SU-DHL-6 (cell line): Measurements from ENCODE around the gene ASTE1.

Experiments
- H2AFZ ChIP-seq: fragments of 200-600 bp; sonication (generic); 2 replicates; pipeline ENCODE4 v1.6.1; 2014; ENCODE audit warnings: low read depth, mild to moderate bottlenecking, moderate library complexity, mixed read lengths, antibody characterized with exemption, low read length; ENCODE audit not compliant: severe bottlenecking
- H3F3A ChIP-seq: fragments of 200-600 bp; shearing (Covaris generic); 2 replicates; pipeline ENCODE4 v1.6.0; 2016; ENCODE audit warnings: antibody characterized with exemption, mild to moderate bottlenecking; ENCODE audit not compliant: insufficient read depth
- H3K27ac ChIP-seq: fragments of 200-600 bp; sonication (generic); 2 replicates; pipeline ENCODE4 v1.5.1; 2016; ENCODE audit warnings: low read depth, mild to moderate bottlenecking, low read length, moderate library complexity, mixed read lengths
- H3K27me3 ChIP-seq: fragments of 200-600 bp; sonication (generic), shearing (Covaris generic); 2 replicates; pipeline ENCODE4 v1.6.0; 2014; ENCODE audit warnings: mild to moderate bottlenecking, low read length
- H3K36me3 ChIP-seq: fragments of 200-600 bp; sonication (generic); 2 replicates; pipeline ENCODE4 v1.6.1; 2014; ENCODE audit warnings: mild to moderate bottlenecking, low read length, mixed read lengths
- H3K4me2 ChIP-seq: fragments of 300-600, 200-600 bp; shearing (Covaris generic), sonication (generic); 2 replicates; pipeline ENCODE4 v1.6.0; 2014; ENCODE audit warnings: low read length, low read depth, mild to moderate bottlenecking; ENCODE audit not compliant: poor library complexity, severe bottlenecking
- H3K4me3 ChIP-seq: fragments of 200-600 bp; sonication (generic); 2 replicates; pipeline ENCODE4 v1.5.1; 2014; ENCODE audit warnings: antibody characterized with exemption, low read length, mild to moderate bottlenecking, mixed read lengths; ENCODE audit not compliant: insufficient read depth, poor library complexity, severe bottlenecking
- H3K79me2 ChIP-seq: fragments of 200-600 bp; sonication (generic); 2 replicates; pipeline ENCODE4 v1.6.1; 2014; ENCODE audit warnings: mild to moderate bottlenecking, low read length, moderate library complexity; ENCODE audit not compliant: insufficient read depth
- H3K9ac ChIP-seq: fragments of 200-600 bp; sonication (generic); 2 replicates; pipeline ENCODE4 v1.7.0; 2014; ENCODE audit warnings: mild to moderate bottlenecking, low read length
- H3K9me2 ChIP-seq: fragments of 200-600 bp; sonication (generic); replicated peaks from 2 replicates; pipeline ENCODE4 v1.6.1; 2014; ENCODE audit warnings: low read length; ENCODE audit not compliant: insufficient read depth
- H3K9me3 ChIP-seq: fragments of 200-600 bp; sonication (generic); 2 replicates; pipeline ENCODE4 v1.6.1; 2014; ENCODE audit warnings: low read length, mixed read lengths; ENCODE audit not compliant: insufficient read depth
- H4K20me1 ChIP-seq: fragments of 200-600 bp; sonication (generic); 2 replicates; pipeline ENCODE4 v1.6.1; 2014; ENCODE audit warnings: low read depth, mild to moderate bottlenecking, antibody characterized with exemption, low read length, moderate library complexity, mixed read lengths
- CTCF ChIP-seq: fragments of 200-600 bp; sonication (generic); IDR thresholded peaks from one replicate; pipeline ENCODE4 v1.5.1; 2017; ENCODE audit warnings: antibody characterized with exemption, mild to moderate bottlenecking, low read length, moderate library complexity; ENCODE audit not compliant: insufficient read depth, poor library complexity, severe bottlenecking
- EZH2phosphoT487 ChIP-seq: fragments of 200-600 bp; sonication (generic), shearing (Covaris generic); conservative IDR thresholded peaks from 2 replicates; pipeline ENCODE4 v1.6.1; 2018; ENCODE audit warnings: mild to moderate bottlenecking, antibody characterized with exemption, low read length, moderate library complexity, mixed read lengths

The ASTE1 gene

GRCh38 chr3:131007256-131007655 is 19.4 kb downstream of the ASTE1 start:
- no peaks in the 10 kb centered on the region for H3K79me2 ChIP-seq
- no peak overlapping the region for H3K4me3 ChIP-seq
- no peaks in the 10 kb centered on the region for H3K36me3 ChIP-seq
- H4K20me1 ChIP-seq = no peaks in the 10 kb centered on the region
- H3K4me2 ChIP-seq = no peak overlapping the region
- H3K9me2 ChIP-seq = no peaks in the 10 kb centered on the region
- H3K27ac ChIP-seq = no peak overlapping the region
- no peaks in the 10 kb centered on the region for H3K9me3 ChIP-seq
- no peak overlapping the region for H3K9ac ChIP-seq
- H3K27me3 ChIP-seq = no peaks in the 10 kb centered on the region
- H2AFZ ChIP-seq = no peak overlapping the region
- TF ChIP-seq CTCF (no peak), EZH2phosphoT487 (no peak)
- no peaks in the 10 kb centered on the region for H3F3A ChIP-seq

DNA sequence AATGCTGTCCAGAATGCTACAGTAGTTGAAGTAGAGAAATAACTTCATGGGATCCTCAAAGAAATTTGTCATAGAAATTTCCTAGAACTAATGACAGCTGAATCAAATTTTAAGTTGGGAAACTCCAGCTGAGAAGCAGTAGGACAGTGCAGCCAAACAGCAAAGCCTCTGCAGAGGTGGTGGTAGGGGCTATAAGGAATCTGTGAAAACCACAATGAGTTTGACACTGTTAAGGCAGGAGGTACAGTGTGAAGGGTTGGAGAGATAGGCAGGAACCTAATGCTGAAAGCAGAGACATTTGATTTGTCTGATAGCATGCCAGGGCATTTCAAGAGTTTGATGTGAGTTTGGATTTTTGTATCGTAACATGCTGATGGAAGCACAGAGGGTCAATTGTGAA is 22.0 kb downstream of the ASTE1 start:
- Histone ChIP-seq H3K9ac (no peak overlapping the region), H3K9me3 (no peaks in the 10 kb centered on the region), H3K9me2 (no peaks in the 10 kb centered on the region), H3K4me2 (no peak overlapping the region), H3K4me3 (no peak overlapping the region), H4K20me1 (no peaks in the 10 kb centered on the region), H3K27ac (no peak overlapping the region), H3K36me3 (peaks cover 9% of the 10 kb centered on the region; the same call in 1 of the 2 replicates), H3K79me2 (no peaks in the 10 kb centered on the region), H3F3A (no peaks in the 10 kb centered on the region), H2AFZ (no peak overlapping the region), H3K27me3 (no peaks in the 10 kb centered on the region)
- TF ChIP-seq CTCF (no peak), EZH2phosphoT487 (no peak)

DNA sequence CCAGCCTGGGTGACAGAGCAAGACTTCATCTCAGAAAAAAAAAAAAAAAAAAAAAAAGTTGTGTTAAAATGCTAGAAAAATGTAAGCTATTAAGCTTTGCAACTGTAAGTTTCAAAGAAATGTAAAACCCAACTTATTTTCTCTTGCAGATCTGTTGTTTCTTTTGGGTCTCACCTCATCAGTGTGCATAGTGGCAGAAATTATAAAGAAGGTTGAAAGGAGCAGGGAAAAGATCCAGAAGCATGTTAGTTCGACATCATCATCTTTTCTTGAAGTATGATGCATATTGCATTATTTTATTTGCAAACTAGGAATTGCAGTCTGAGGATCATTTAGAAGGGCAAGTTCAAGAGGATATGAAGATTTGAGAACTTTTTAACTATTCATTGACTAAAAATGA is 25.6 kb downstream of the ASTE1 start:
- H3K4me2 ChIP-seq = no peak overlapping the region
- no peak overlapping the region for H3K4me3 ChIP-seq
- H2AFZ ChIP-seq = no peak overlapping the region
- no peaks in the 10 kb centered on the region for H3K9me3 ChIP-seq
- no peaks in the 10 kb centered on the region for H3K79me2 ChIP-seq
- no peaks in the 10 kb centered on the region for H4K20me1 ChIP-seq
- H3K27ac ChIP-seq = no peak overlapping the region
- H3K27me3 ChIP-seq = no peaks in the 10 kb centered on the region
- TF ChIP-seq EZH2phosphoT487 (no peak), CTCF (no peak)
- no peaks in the 10 kb centered on the region for H3F3A ChIP-seq
- H3K9me2 ChIP-seq = no peaks in the 10 kb centered on the region
- peaks cover 13% of the 10 kb centered on the region; the same call in 1 of the 2 replicates for H3K36me3 ChIP-seq
- no peak overlapping the region for H3K9ac ChIP-seq
